ENCODE results near the gene YBX2.

Gene YBX2

GRCh38 chr17:7295230-7296180 lies 1.1 kb upstream of the YBX2 start:
- Histone ChIP-seq H3K36me3 (ENCODE audit: insufficient read depth, low read length) (no peaks in the 10 kb centered on the region), H3K9me3 (ENCODE audit: control insufficient read depth, insufficient read depth, low read length) (no peaks in the 10 kb centered on the region), H3K4me1 (ENCODE audit: insufficient read depth, low read length) (peaks cover 18% of the 10 kb centered on the region), H3K9ac (ENCODE audit: low read depth, low read length) (peak overlapping the region; percentile 56; the same call in 1 of the 2 replicates)

- peaks cover 18% of the 10 kb centered on the region for H3K4me1 ChIP-seq (ENCODE audit: insufficient read depth, low read length)
- H3K9ac ChIP-seq (ENCODE audit: low read depth, low read length), result peak overlapping the region; percentile 46; the same call in 1 of the 2 replicates
- no peaks in the 10 kb centered on the region for H3K9me3 ChIP-seq (ENCODE audit: control insufficient read depth, insufficient read depth, low read length)
Observed at GRCh38 chr17:7293816-7294613, 424 bp downstream of the YBX2 start.

GRCh38 chr17:7293159-7293558 lies 1.3 kb downstream of the YBX2 start:
- Histone ChIP-seq H3K9ac (ENCODE audit: low read depth, low read length) (no peak overlapping the region), H3K4me1 (ENCODE audit: insufficient read depth, low read length) (peaks cover 18% of the 10 kb centered on the region), H3K36me3 (ENCODE audit: insufficient read depth, low read length) (no peaks in the 10 kb centered on the region), H3K9me3 (ENCODE audit: control insufficient read depth, insufficient read depth, low read length) (no peaks in the 10 kb centered on the region)

More at GRCh38 chr17:7293816-7294613, 424 bp downstream of the YBX2 start:
- H3K36me3 ChIP-seq (ENCODE audit: insufficient read depth, low read length), result no peaks in the 10 kb centered on the region

DNA sequence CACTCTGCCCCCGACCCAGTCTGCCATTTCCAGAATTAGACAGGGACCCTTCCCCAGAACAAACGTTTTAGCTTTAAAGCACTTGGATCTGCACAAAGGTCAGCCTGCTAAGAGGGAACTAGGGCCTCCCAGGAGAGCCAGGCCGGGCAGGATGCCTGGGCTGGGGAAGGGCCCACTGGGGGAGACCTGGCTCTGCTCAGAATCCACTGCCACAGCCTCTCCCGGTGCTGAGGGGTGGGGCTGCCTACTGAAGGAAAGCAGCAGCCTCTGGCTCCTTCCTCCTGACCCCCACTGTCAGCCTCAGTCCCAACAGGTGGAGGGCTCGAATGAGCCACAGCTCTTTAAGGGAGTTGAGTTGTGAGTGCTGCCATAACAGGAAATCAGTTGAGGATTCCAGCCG lies 1.7 kb downstream of the YBX2 start:
- no peak overlapping the region for H3K9ac ChIP-seq (ENCODE audit: low read depth, low read length)
- no peaks in the 10 kb centered on the region for H3K36me3 ChIP-seq (ENCODE audit: insufficient read depth, low read length)
- H3K4me1 ChIP-seq (ENCODE audit: insufficient read depth, low read length), result peaks cover 18% of the 10 kb centered on the region
- H3K9me3 ChIP-seq (ENCODE audit: control insufficient read depth, insufficient read depth, low read length), result no peaks in the 10 kb centered on the region

GRCh38 chr17:7292194-7292593 lies 2.2 kb downstream of the YBX2 start:
- H3K4me1 ChIP-seq (ENCODE audit: insufficient read depth, low read length), result peaks cover 18% of the 10 kb centered on the region
- no peaks in the 10 kb centered on the region for H3K36me3 ChIP-seq (ENCODE audit: insufficient read depth, low read length)
- no peak overlapping the region for H3K9ac ChIP-seq (ENCODE audit: low read depth, low read length)
- H3K9me3 ChIP-seq (ENCODE audit: control insufficient read depth, insufficient read depth, low read length), result no peaks in the 10 kb centered on the region

DNA sequence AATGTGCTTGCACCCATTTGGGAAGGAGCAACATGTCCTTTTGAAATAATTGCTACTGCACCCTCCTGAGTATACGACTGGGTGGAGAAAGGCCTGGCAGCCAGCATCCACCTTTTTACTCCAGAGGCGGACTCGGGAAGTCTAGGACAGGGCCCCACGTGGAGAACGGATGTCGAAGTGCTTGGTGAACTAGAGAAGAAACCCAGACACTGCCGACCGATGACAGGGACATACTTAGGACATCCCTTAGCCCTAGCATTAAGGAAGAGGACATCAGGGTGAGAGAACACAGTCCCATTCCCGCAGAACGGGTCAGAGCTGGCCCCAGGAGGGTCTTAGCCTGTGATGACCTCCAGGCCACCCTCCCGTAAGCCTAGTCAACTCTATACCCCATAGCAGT lies 3.8 kb downstream of the YBX2 start:
- no peaks in the 10 kb centered on the region for H3K9me3 ChIP-seq (ENCODE audit: control insufficient read depth, insufficient read depth, low read length)
- no peak overlapping the region for H3K9ac ChIP-seq (ENCODE audit: low read depth, low read length)
- H3K4me1 ChIP-seq (ENCODE audit: insufficient read depth, low read length), result peaks cover 18% of the 10 kb centered on the region
- H3K36me3 ChIP-seq (ENCODE audit: insufficient read depth, low read length), result no peaks in the 10 kb centered on the region

DNA sequence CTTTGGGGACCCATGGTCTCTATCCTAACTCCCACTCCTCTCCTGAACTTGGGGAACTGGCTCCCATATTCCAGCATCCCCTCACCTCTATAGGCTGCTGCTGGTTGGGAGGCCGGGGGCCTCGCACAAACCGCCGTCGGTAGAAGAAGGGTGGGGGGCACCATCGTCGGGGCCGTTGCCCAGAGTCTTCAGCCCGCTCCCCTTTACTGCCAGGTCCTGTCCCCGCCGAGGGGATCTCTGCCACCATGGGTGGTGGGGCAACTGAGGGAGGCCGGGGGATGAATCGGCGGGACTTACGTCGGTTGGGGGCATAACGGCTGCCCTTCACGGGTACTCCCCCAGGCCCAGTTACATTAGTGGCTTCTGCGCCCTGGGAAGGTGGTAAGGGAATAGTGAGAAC lies 4.3 kb downstream of the YBX2 start:
- Histone ChIP-seq H3K36me3 (ENCODE audit: insufficient read depth, low read length) (no peaks in the 10 kb centered on the region), H3K9me3 (ENCODE audit: control insufficient read depth, insufficient read depth, low read length) (no peaks in the 10 kb centered on the region), H3K4me1 (ENCODE audit: insufficient read depth, low read length) (peaks cover 18% of the 10 kb centered on the region), H3K9ac (ENCODE audit: low read depth, low read length) (no peak overlapping the region)

DNA sequence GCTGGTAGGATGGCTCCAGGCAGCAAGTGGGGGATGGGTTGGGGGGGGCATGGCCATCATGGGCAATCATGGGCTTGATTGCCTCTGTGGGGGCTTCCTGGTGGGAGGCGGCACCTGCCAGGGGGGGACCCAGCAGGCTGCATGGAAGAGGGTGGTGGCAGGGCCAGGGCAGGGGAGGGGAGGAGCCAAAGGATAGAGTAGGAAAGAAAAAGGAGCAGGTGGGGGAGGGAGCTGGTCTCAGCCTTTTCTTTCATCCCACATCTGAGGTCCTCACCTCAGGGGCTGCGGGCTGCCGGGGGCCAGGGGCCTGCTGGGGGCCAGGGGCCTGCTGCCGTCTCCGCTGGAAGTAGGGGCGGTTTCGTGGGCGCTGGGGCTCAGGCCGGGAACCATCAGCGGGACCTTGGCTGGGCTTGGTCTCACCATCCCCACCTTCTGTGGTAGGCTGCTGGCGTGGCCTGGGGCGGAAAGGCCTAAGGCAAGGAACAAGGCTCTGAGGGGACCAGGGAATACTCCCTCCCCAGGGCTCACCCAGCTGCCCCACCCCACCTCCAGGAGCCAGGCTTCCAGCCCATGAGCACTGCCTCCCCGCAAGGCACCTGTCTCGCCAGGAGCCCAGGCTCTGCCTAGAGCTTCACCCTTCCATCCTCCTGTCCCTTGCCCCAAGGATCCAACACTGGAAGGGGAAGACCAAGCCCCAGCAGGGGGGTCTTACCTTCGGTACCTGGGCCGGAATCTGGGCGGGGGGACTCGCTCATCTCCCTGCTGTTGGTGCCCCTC lies 5.0 kb downstream of the YBX2 start:
- Histone ChIP-seq H3K36me3 (ENCODE audit: insufficient read depth, low read length) (no peaks in the 10 kb centered on the region), H3K9me3 (ENCODE audit: control insufficient read depth, insufficient read depth, low read length) (no peaks in the 10 kb centered on the region), H3K4me1 (ENCODE audit: insufficient read depth, low read length) (peaks cover 18% of the 10 kb centered on the region), H3K9ac (ENCODE audit: low read depth, low read length) (no peak overlapping the region; the same call in 1 of the 2 replicates)

DNA sequence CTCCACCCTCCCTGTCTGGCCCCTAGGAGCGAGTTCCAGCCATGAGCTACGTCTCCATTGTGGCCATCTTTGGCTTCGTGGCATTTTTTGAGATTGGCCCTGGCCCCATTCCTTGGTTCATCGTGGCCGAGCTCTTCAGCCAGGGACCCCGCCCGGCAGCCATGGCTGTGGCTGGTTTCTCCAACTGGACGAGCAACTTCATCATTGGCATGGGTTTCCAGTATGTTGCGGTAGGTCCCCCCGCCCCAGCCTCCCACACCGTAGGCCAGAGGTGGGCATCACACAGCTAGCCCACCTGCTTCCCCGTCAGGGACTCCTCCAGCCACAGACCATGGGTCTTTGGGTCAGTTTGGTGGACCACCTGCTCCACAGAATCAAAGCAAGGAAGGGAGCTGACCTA lies 8.8 kb downstream of the YBX2 start:
- H3K9me3 ChIP-seq (ENCODE audit: control insufficient read depth, insufficient read depth, low read length), result no peaks in the 10 kb centered on the region
- no peaks in the 10 kb centered on the region for H3K36me3 ChIP-seq (ENCODE audit: insufficient read depth, low read length)
- peaks cover 3% of the 10 kb centered on the region; the same call in 1 of the 2 replicates for H3K4me1 ChIP-seq (ENCODE audit: insufficient read depth, low read length)
- no peak overlapping the region for H3K9ac ChIP-seq (ENCODE audit: low read depth, low read length)

DNA sequence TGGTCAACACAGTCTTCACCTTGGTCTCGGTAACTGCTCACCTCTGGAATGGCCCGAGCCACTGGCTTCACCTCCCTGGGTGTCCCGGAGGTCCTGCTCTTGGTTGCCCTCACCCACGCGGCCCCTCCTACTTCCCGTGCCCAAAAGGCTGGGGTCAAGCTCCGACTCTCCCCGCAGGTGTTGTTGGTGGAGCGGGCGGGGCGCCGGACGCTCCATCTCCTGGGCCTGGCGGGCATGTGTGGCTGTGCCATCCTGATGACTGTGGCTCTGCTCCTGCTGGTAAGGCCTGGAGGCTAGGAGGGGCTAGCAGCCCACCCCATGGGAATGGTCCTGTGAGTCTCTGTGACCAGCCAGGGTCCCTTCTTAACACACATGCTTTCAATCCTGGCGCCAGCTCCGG lies 9.5 kb downstream of the YBX2 start:
- H3K9ac ChIP-seq (ENCODE audit: low read depth, low read length), result no peak overlapping the region
- H3K36me3 ChIP-seq (ENCODE audit: insufficient read depth, low read length), result no peaks in the 10 kb centered on the region
- H3K9me3 ChIP-seq (ENCODE audit: control insufficient read depth, insufficient read depth, low read length), result no peaks in the 10 kb centered on the region
- H3K4me1 ChIP-seq (ENCODE audit: insufficient read depth, low read length), result peaks cover 3% of the 10 kb centered on the region; the same call in 1 of the 2 replicates

DNA sequence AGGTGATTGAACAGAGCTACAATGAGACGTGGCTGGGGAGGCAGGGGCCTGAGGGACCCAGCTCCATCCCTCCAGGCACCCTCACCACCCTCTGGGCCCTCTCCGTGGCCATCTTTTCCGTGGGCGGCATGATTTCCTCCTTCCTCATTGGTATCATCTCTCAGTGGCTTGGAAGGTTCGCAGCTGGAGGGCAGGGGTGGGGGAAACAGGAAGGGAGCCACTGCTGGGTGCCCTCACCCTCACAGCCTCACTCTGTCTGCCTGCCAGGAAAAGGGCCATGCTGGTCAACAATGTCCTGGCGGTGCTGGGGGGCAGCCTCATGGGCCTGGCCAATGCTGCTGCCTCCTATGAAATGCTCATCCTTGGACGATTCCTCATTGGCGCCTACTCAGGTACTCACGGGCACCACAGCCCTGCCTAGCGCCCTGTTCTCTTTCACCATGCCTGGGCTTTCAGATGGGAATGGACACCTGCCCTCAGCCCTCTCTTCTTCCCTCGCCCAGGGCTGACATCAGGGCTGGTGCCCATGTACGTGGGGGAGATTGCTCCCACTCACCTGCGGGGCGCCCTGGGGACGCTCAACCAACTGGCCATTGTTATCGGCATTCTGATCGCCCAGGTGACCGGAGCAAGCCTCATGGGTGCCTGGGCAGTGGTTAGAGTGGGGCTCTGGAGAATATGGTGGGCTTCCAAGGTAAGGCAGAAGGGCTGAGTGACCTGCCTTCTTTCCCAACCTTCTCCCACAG lies 10.8 kb downstream of the YBX2 start:
- Histone ChIP-seq H3K36me3 (ENCODE audit: insufficient read depth, low read length) (no peaks in the 10 kb centered on the region), H3K4me1 (ENCODE audit: insufficient read depth, low read length) (peaks cover 3% of the 10 kb centered on the region; the same call in 1 of the 2 replicates), H3K9me3 (ENCODE audit: control insufficient read depth, insufficient read depth, low read length) (no peaks in the 10 kb centered on the region), H3K9ac (ENCODE audit: low read depth, low read length) (no peak overlapping the region)

GRCh38 chr17:7282752-7283321 lies 11.6 kb downstream of the YBX2 start:
- H3K4me1 ChIP-seq (ENCODE audit: insufficient read depth, low read length), result peaks cover 3% of the 10 kb centered on the region; the same call in 1 of the 2 replicates
- H3K9me3 ChIP-seq (ENCODE audit: control insufficient read depth, insufficient read depth, low read length), result no peaks in the 10 kb centered on the region
- H3K9ac ChIP-seq (ENCODE audit: low read depth, low read length), result peak overlapping the region; percentile 67
- H3K36me3 ChIP-seq (ENCODE audit: insufficient read depth, low read length), result no peaks in the 10 kb centered on the region

All from ES-I3 (cell line).